Neural progenitor cell (in vitro differentiated cells): ENCODE data around the gene TKT. TPM values are rescaled to one million over a fixed set of nuclear protein-coding genes. Genes with fewer than 3 reads are reported as not detected.

Experiments used
- DNase-seq: peaks from one replicate; pipeline ENCODE4 v3.0.0-alpha.2; 2016; ENCODE audit warnings: low spot score
- H2AFZ ChIP-seq: fragments of 200-600 bp; sonication (generic); replicated peaks from 2 replicates; pipeline ENCODE4 v1.6.1; 2016; ENCODE audit warnings: antibody characterized with exemption
- H3F3A ChIP-seq: fragments of 200-600 bp; sonication (generic); 2 replicates; pipeline ENCODE4 v1.6.1; 2016; ENCODE audit warnings: antibody characterized with exemption, low read depth
- H3K27ac ChIP-seq: fragments of 200-600 bp; sonication (generic); 2 replicates; pipeline ENCODE4 v1.5.1; 2016; ENCODE audit warnings: mild to moderate bottlenecking
- H3K27me3 ChIP-seq: fragments of 200-600 bp; sonication (generic); 2 replicates; pipeline ENCODE4 v1.6.1; 2016; ENCODE audit warnings: mild to moderate bottlenecking, moderate library complexity
- H3K36me3 ChIP-seq: fragments of 200-600 bp; sonication (generic); 2 replicates; pipeline ENCODE4 v1.5.1; 2016
- H3K4me1 ChIP-seq: fragments of 200-600 bp; sonication (generic); 2 replicates; pipeline ENCODE4 v1.6.1; 2016; ENCODE audit warnings: mixed run types
- H3K4me2 ChIP-seq: fragments of 200-600 bp; sonication (generic); 2 replicates; pipeline ENCODE4 v1.6.1; 2016
- H3K4me3 ChIP-seq: fragments of 200-600 bp; sonication (generic); 2 replicates; pipeline ENCODE4 v1.5.1; 2016
- H3K79me2 ChIP-seq: fragments of 200-600 bp; sonication (generic); 2 replicates; pipeline ENCODE4 v1.6.1; 2016; ENCODE audit warnings: low read depth
- H3K9ac ChIP-seq: fragments of 200-600 bp; sonication (generic); 2 replicates; pipeline ENCODE4 v1.6.1; 2016
- H3K9me3 ChIP-seq: fragments of 200-600 bp; sonication (generic); 2 replicates; pipeline ENCODE4 v1.5.1; 2016; ENCODE audit warnings: low read depth
- H4K20me1 ChIP-seq: fragments of 200-600 bp; sonication (generic); 2 replicates; pipeline ENCODE4 v1.6.1; 2016; ENCODE audit warnings: low read depth
- H3K27ac Mint-ChIP-seq: 3 replicates; pipeline ENCODE4 v1.8.0; 2021; ENCODE audit warnings: mixed read lengths
- H3K27me3 Mint-ChIP-seq: 2 replicates; pipeline ENCODE4 v1.8.0; 2022; ENCODE audit warnings: low read depth, mild to moderate bottlenecking, inconsistent platforms, moderate library complexity, mixed read lengths; ENCODE audit not compliant: insufficient read depth
- H3K36me3 Mint-ChIP-seq: 3 replicates; pipeline ENCODE4 v1.8.0; 2021; ENCODE audit warnings: mixed read lengths
- H3K4me1 Mint-ChIP-seq: 3 replicates; pipeline ENCODE4 v1.8.0; 2021; ENCODE audit warnings: mixed read lengths
- H3K4me3 Mint-ChIP-seq: 3 replicates; pipeline ENCODE4 v1.8.0; 2021; ENCODE audit warnings: mild to moderate bottlenecking, moderate library complexity, mixed read lengths
- H3K9me3 Mint-ChIP-seq: 3 replicates; pipeline ENCODE4 v1.8.0; 2020; ENCODE audit warnings: mixed read lengths
- CTCF ChIP-seq: fragments of 200-600 bp; sonication (generic); IDR thresholded peaks from 2 replicates; pipeline ENCODE4 v1.5.1; 2017; ENCODE audit warnings: antibody characterized with exemption, mild to moderate bottlenecking
- EZH2 ChIP-seq: fragments of 200-600 bp; sonication (generic); IDR thresholded peaks from 2 replicates; pipeline ENCODE4 v1.6.1; 2017; ENCODE audit warnings: antibody characterized with exemption, mild to moderate bottlenecking, moderate library complexity
- EZH2phosphoT487 ChIP-seq: fragments of 200-600 bp; sonication (generic); IDR thresholded peaks from 2 replicates; pipeline ENCODE4 v1.6.1; 2017; ENCODE audit warnings: antibody characterized with exemption
- total RNA-seq: library from RNA; depleted of rRNA; stranded (reverse); fragments of >200 nt; gene quantifications from 2 replicates; pipeline ENCODE4 v1.2.3, GENCODE V29; 2015; ENCODE audit warnings: low replicate concordance

Gene TKT
- total RNA-seq, 1 donor from 2014 or later = 292 TPM

DNA sequence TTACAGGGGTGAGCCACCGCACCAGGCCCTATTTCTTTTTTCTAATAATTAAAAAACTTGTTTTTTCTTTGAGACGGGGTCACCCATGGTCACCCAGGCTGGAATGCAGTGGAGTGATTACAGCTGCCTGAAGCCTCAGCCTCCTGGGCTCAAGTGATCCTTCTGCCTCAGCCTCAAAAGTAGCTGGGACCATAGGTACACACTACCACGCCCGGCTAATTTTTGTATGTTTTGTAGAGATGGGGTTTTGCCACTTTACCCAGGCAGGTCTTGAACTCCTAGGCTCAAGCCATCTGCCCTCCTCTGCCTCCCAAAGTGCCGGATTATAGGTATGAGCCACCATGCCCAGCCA lies 858 bp upstream of the TKT start:
- Mint-ChIP-seq H3K4me3 (peak overlapping the region; percentile 88), H3K4me1 (peaks cover 49% of the 10 kb centered on the region), H3K9me3 (no peaks in the 10 kb centered on the region), H3K27ac (no peak overlapping the region), H3K36me3 (peaks cover 5% of the 10 kb centered on the region), H3K27me3 (peaks cover 7% of the 10 kb centered on the region)
- Histone ChIP-seq H3K27ac (no peak overlapping the region), H3K9ac (no peak overlapping the region), H3K27me3 (no peaks in the 10 kb centered on the region), H2AFZ (no peak overlapping the region), H3K36me3 (no peaks in the 10 kb centered on the region), H3F3A (peaks cover 41% of the 10 kb centered on the region), H3K9me3 (no peaks in the 10 kb centered on the region), H3K4me3 (no peak overlapping the region), H3K4me2 (no peak overlapping the region), H3K4me1 (peaks cover 37% of the 10 kb centered on the region), H3K79me2 (peaks cover 44% of the 10 kb centered on the region), H4K20me1 (peaks cover 31% of the 10 kb centered on the region)
- TF ChIP-seq EZH2 (no peak), CTCF (no peak), EZH2phosphoT487 (no peak)
- DNase-seq = no peak

DNA sequence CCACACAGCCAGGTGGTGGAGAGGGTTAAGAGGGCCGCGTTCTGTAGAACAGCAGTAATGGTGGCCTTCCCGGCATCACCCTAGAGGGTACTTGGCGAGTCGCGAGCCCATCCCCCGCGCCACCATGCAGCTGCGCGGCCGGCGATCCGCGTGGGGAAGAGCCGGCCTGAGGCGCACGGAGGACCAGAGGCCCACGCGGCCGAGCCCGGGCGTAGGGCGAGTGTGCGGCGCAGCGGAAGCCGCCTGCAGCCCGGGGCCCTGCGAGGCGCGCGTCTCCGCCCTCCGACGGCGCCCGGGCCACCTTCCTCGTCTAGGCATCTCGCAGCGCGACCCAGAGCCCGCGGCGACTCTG lies 423 bp downstream of the TKT start:
- H3K4me1 Mint-ChIP-seq = peaks cover 54% of the 10 kb centered on the region
- peaks cover 5% of the 10 kb centered on the region for H3K36me3 Mint-ChIP-seq
- peaks cover 4% of the 10 kb centered on the region for H3K27me3 Mint-ChIP-seq
- Histone ChIP-seq H2AFZ (peak overlapping the region; percentile 56), H4K20me1 (peaks cover 44% of the 10 kb centered on the region), H3K27ac (peak overlapping the region; percentile 67), H3K4me3 (peak overlapping the region; percentile 94), H3K9me3 (no peaks in the 10 kb centered on the region), H3K9ac (peak overlapping the region; percentile 72), H3K36me3 (no peaks in the 10 kb centered on the region), H3K4me1 (peaks cover 38% of the 10 kb centered on the region), H3K27me3 (no peaks in the 10 kb centered on the region), H3F3A (peaks cover 37% of the 10 kb centered on the region), H3K4me2 (peak overlapping the region; percentile 92), H3K79me2 (peaks cover 57% of the 10 kb centered on the region)
- no peaks in the 10 kb centered on the region for H3K9me3 Mint-ChIP-seq
- TF ChIP-seq EZH2 (no peak), EZH2phosphoT487 (no peak), CTCF (no peak)
- no peak overlapping the region for H3K27ac Mint-ChIP-seq
- H3K4me3 Mint-ChIP-seq = peak overlapping the region; percentile 95
- DNase-seq = no peak

DNA sequence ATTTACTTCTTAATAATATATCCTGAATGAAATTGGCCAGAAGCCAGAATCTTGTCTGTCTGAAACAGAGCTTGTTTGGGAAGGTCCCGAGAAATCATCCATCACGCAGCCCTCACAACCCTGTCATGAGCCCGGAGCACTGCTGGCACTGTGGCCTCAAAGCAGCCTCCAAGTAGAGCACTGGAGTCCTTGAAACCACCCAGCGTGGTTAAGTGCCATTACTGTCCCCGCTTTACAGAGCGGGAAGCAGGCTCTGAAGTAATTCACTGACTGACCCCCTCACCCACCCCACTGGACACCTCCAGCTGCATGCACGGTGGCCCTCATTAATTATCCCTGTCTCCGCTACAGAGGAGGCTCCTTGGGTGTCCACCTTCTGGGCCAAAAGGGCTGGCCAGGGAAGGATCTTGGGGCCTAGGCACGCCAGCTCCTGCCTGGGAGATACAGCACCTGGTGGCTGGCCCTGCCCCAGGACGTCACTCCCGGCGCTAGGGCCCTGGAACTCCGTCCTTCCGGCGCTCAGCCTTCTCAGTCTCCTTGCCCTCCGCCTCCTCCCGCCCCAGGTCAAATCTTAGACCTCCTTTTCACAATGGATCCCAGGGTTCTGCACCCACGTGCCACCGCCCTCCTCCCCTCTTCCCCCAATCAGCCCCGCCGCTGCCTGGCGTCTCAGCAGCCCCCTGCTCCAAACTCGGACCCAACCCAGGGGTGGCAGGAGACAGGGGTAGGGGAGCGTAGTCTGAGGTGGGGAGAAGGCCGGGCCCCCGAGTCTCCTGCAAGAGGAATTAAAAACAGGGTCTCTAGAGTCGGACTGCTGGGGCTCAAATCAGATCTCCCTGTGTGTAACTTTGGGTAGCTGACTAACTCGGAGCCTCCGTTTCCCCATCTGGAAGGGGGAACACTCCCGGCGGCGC lies 1.1 kb downstream of the TKT start:
- peak; percentile 88 for DNase-seq
- Histone ChIP-seq H4K20me1 (peaks cover 50% of the 10 kb centered on the region), H3K4me1 (peaks cover 37% of the 10 kb centered on the region), H2AFZ (peak overlapping the region; percentile 56), H3K27me3 (no peaks in the 10 kb centered on the region), H3K36me3 (no peaks in the 10 kb centered on the region), H3K27ac (peak overlapping the region; percentile 67), H3K9me3 (no peaks in the 10 kb centered on the region), H3K9ac (peak overlapping the region; percentile 72), H3K79me2 (peaks cover 63% of the 10 kb centered on the region), H3K4me2 (peak overlapping the region; percentile 92), H3K4me3 (peak overlapping the region; percentile 94), H3F3A (peaks cover 36% of the 10 kb centered on the region)
- peak overlapping the region; percentile 95 for H3K4me3 Mint-ChIP-seq
- H3K4me1 Mint-ChIP-seq = peaks cover 51% of the 10 kb centered on the region
- no peaks in the 10 kb centered on the region for H3K9me3 Mint-ChIP-seq
- H3K27me3 Mint-ChIP-seq = peaks cover 4% of the 10 kb centered on the region
- peaks cover 5% of the 10 kb centered on the region for H3K36me3 Mint-ChIP-seq
- no peak for TF ChIP-seq EZH2phosphoT487
- TF ChIP-seq EZH2 = no peak
- no peak for TF ChIP-seq CTCF
- no peak overlapping the region for H3K27ac Mint-ChIP-seq
